GM12878 (cell line): ENCODE measurements around the gene LSAMP. TPM values are rescaled to one million over a fixed set of nuclear protein-coding genes. Genes with fewer than 3 reads are reported as not detected.

Experiments
- ATAC-seq: fragments of 200-7000 bp; cut with Tn5 transposase; 3 replicates; pipeline ENCODE4 v1.9.1; 2020; ENCODE audit warnings: mild to moderate bottlenecking, moderate library complexity
- BruUV-seq: library from RNA; stranded (reverse); fragments of 400-500 nt; replicated peaks from 2 replicates; lab custom pipeline; 2021; lab: Mats Ljungman, UMichigan
- CTCF ChIA-PET: fragments of 300-600 bp; sonication (Branson Sonifier 250); formaldehyde crosslinking; extraction: SDS; loops from one replicate; lab custom pipeline; 2021; ENCODE audit warnings: inconsistent platforms; lab: Yijun Ruan, JAX
- POLR2A ChIA-PET: fragments of 350-600 bp; formaldehyde crosslinking; extraction: SDS; loops from one replicate; lab custom pipeline; 2021; ENCODE audit warnings: inconsistent platforms; lab: Charles Lee
- RAD21 ChIA-PET: fragments of 300-600 bp; sonication (Branson Sonifier 250); formaldehyde crosslinking; loops from one replicate; lab custom pipeline; 2023; ENCODE audit warnings: antibody characterized with exemption; ENCODE audit not compliant: unreplicated experiment; lab: Charles Lee
- SMC1A ChIA-PET: fragments of 300-600 bp; sonication (Branson Sonifier 250); formaldehyde crosslinking; loops from one replicate; lab custom pipeline; 2023; ENCODE audit not compliant: unreplicated experiment, uncharacterized antibody; lab: Charles Lee
- DNase-seq: peaks from one replicate; pipeline ENCODE4 v3.0.0-alpha.2; 2011; ENCODE audit warnings: low read depth, low spot score
- FAIRE-seq: peaks from 3 replicates; lab custom pipeline; 2011; peaks lifted over from hg19 to GRCh38; lab: Jason Lieb, UNC
- H2AFZ ChIP-seq: 2 replicates; pipeline ENCODE4 v1.6.0; 2011; ENCODE audit warnings: low read depth, low read length, control low read depth; ENCODE audit not compliant: control insufficient read depth
- H3K27ac ChIP-seq: 2 replicates; pipeline ENCODE4 v1.5.1; 2011; ENCODE audit warnings: control low read depth; ENCODE audit not compliant: control insufficient read depth, insufficient read depth
- H3K27me3 ChIP-seq, 2 experiments: replicated peaks in 1 of 2; 2 replicates each; pipeline versions ENCODE4 v1.6.0 to v1.6.1; 2011; ENCODE audit warnings: low read length in 1 of 2; ENCODE audit not compliant: control insufficient read depth in 2 of 2, insufficient read depth in 2 of 2
- H3K36me3 ChIP-seq, 2 experiments: 2 replicates each; pipeline ENCODE4 v1.5.1; 2011; ENCODE audit warnings: low read length in 1 of 2; ENCODE audit not compliant: control insufficient read depth in 2 of 2, insufficient read depth in 2 of 2
- H3K4me1 ChIP-seq: 2 replicates; pipeline ENCODE4 v1.6.1; 2011; ENCODE audit warnings: mild to moderate bottlenecking, low read length, moderate library complexity, mixed read lengths; ENCODE audit not compliant: control insufficient read depth, insufficient read depth
- H3K4me2 ChIP-seq: 2 replicates; pipeline ENCODE4 v1.6.0; 2011; ENCODE audit warnings: control low read depth; ENCODE audit not compliant: control insufficient read depth, insufficient read depth
- H3K4me3 ChIP-seq: fragments of 200-600 bp; sonication (generic); 2 replicates; pipeline ENCODE4 v1.5.1; 2016
- H3K79me2 ChIP-seq: 2 replicates; pipeline ENCODE4 v1.6.0; 2011; ENCODE audit warnings: low read length; ENCODE audit not compliant: control insufficient read depth, insufficient read depth
- H3K9ac ChIP-seq: 2 replicates; pipeline ENCODE4 v1.8.0; 2011; ENCODE audit warnings: low read length, control low read depth, mixed read lengths; ENCODE audit not compliant: control insufficient read depth, insufficient read depth
- H3K9me3 ChIP-seq: replicated peaks from 3 replicates; pipeline ENCODE4 v1.5.1; 2011; ENCODE audit warnings: mild to moderate bottlenecking, low read length; ENCODE audit not compliant: control insufficient read depth, insufficient read depth
- H4K20me1 ChIP-seq: 2 replicates; pipeline ENCODE4 v1.6.0; 2011; ENCODE audit not compliant: control insufficient read depth, insufficient read depth
- BHLHE40 ChIP-seq, 2 experiments: fragments of 450-650 bp in 1 of 2; IDR thresholded peaks; 2 replicates each; pipeline ENCODE4 v1.6.1; 2011 to 2017; ENCODE audit warnings: low read depth in 2 of 2, borderline replicate concordance in 1 of 2, improper control_type of control experiment in 1 of 2, low read length in 1 of 2, mild to moderate bottlenecking in 1 of 2
- CREM ChIP-seq: IDR thresholded peaks from 2 replicates; pipeline ENCODE4 v1.6.1; 2014; ENCODE audit warnings: antibody characterized with exemption, low read depth
- E2F4 ChIP-seq: IDR thresholded peaks from 2 replicates; pipeline ENCODE4 v1.6.1; 2012; ENCODE audit warnings: low read depth, low read length, improper control_type of control experiment
- ETV6 ChIP-seq, 2 experiments: fragments of 450-650 bp in 1 of 2; IDR thresholded peaks in 1 of 2; conservative IDR thresholded peaks in 1 of 2; 2 replicates each; pipeline ENCODE4 v1.6.1; 2014; ENCODE audit warnings: antibody characterized with exemption in 1 of 2, borderline replicate concordance in 1 of 2, low read depth in 1 of 2, mild to moderate bottlenecking in 1 of 2, moderate library complexity in 1 of 2
- KLF5 ChIP-seq: fragments of 450-650 bp; IDR thresholded peaks from 2 replicates; pipeline ENCODE4 v1.6.1; 2014; ENCODE audit warnings: mild to moderate bottlenecking; ENCODE audit not compliant: partially characterized antibody
- NFYA ChIP-seq: IDR thresholded peaks from 2 replicates; pipeline ENCODE4 v1.6.1; 2011; ENCODE audit warnings: low read depth, mild to moderate bottlenecking, low read length, improper control_type of control experiment, borderline replicate concordance
- NFYB ChIP-seq: IDR thresholded peaks from 2 replicates; pipeline ENCODE4 v1.6.1; 2011; ENCODE audit warnings: low read depth, mild to moderate bottlenecking, low read length, improper control_type of control experiment, moderate library complexity; ENCODE audit not compliant: insufficient read depth
- NR2C2 ChIP-seq: IDR thresholded peaks from 2 replicates; pipeline ENCODE4 v1.6.1; 2011; ENCODE audit warnings: borderline replicate concordance, low read depth; ENCODE audit not compliant: control insufficient read depth, insufficient read length
- NR2F1 ChIP-seq: fragments of 450-650 bp; conservative IDR thresholded peaks from 2 replicates; pipeline ENCODE4 v1.6.1; 2017; ENCODE audit warnings: mild to moderate bottlenecking
- PAX5 ChIP-seq: IDR thresholded peaks from 2 replicates; pipeline ENCODE4 v1.6.1; 2011; ENCODE audit warnings: low read depth, low read length, borderline replicate concordance
- POU2F2 ChIP-seq: IDR thresholded peaks from 3 replicates; pipeline ENCODE4 v1.6.1; 2011; ENCODE audit warnings: low read depth, mild to moderate bottlenecking, low read length, borderline replicate concordance
- RELB ChIP-seq: fragments of 450-650 bp; IDR thresholded peaks from 2 replicates; pipeline ENCODE4 v1.6.1; 2017; ENCODE audit warnings: low read depth, mild to moderate bottlenecking, moderate library complexity
- SREBF2 ChIP-seq: IDR thresholded peaks from 2 replicates; pipeline ENCODE4 v1.6.1; 2012; ENCODE audit warnings: mild to moderate bottlenecking, low read length
- SUPT20H ChIP-seq: IDR thresholded peaks from 2 replicates; pipeline ENCODE4 v1.6.1; 2011; ENCODE audit warnings: low read depth, mild to moderate bottlenecking, low read length, moderate library complexity, borderline replicate concordance; ENCODE audit not compliant: control insufficient read depth
- TCF12 ChIP-seq: IDR thresholded peaks from 2 replicates; pipeline ENCODE4 v1.6.1; 2011; ENCODE audit warnings: low read depth, mild to moderate bottlenecking, low read length
- TCF3 ChIP-seq: IDR thresholded peaks from 2 replicates; pipeline ENCODE4 v1.6.1; 2012; ENCODE audit warnings: low read depth, mild to moderate bottlenecking, low read length, borderline replicate concordance; ENCODE audit not compliant: insufficient read depth
- TCF7 ChIP-seq: IDR thresholded peaks from 2 replicates; pipeline ENCODE4 v1.6.1; 2014; ENCODE audit warnings: antibody characterized with exemption, borderline replicate concordance
- WRNIP1 ChIP-seq: IDR thresholded peaks from 2 replicates; pipeline ENCODE4 v1.6.1; 2011; ENCODE audit warnings: low read depth, low read length, improper control_type of control experiment, borderline replicate concordance
- WGBS: methylation state at CpG from one replicate; pipeline ENCODE4 v1.1.6; 2016; ENCODE audit warnings: low lambda C conversion rate; ENCODE audit not compliant: insufficient replicate concordance, insufficient coverage; ENCODE audit errors: missing lambda C conversion rate; 5-methylcytosine and 5-hydroxymethylcytosine counted together
- in situ Hi-C: fragments of 300-500 bp; cut with MboI; formaldehyde crosslinking; loops from 9 replicates; pipeline ENCODE4 v1.14.3; 2018; ENCODE audit warnings: mixed read lengths
- intact Hi-C: fragments of 100-400 bp; cut with micrococcal nuclease; formaldehyde crosslinking; loops from one replicate; pipeline ENCODE4 v1.14.2; 2022; ENCODE audit not compliant: unreplicated experiment
- polyA plus RNA-seq, 11 experiments: library from polyadenylated mRNA; depleted of rRNA in 4 of 11; unstranded in 6 of 11; stranded (reverse) in 5 of 11; fragments of >200 nt; fragmentation: Nextera tagmentation in 4 of 11; fragmentation: Illumina TruSeq in 1 of 11; extraction: Ambion mirVana in 4 of 11; extraction: Trizol in 1 of 11; gene quantifications; 1 replicate in 1 of 11; 2 replicates in 10 of 11; pipeline versions ENCODE4 v1.2.1 to v1.2.3, GENCODE V29; 2011 to 2016; ENCODE audit warnings: inconsistent platforms in 2 of 11, missing spikeins in 2 of 11, low read depth in 1 of 11
- total RNA-seq, 4 experiments: library from RNA; depleted of rRNA in 3 of 4; stranded (reverse); fragments of >200 nt in 3 of 4; fragmentation: Illumina TruSeq in 1 of 4; extraction: Trizol in 1 of 4; gene quantifications; 2 replicates each; pipeline versions ENCODE4 v1.2.1 to v1.2.3, GENCODE V29; 2013 to 2021

LSAMP gene
- total and polyA plus RNA-seq, 10 of the 15 experiments (the other 5 are each of a cell fraction or from before 2014, with no cell fraction given), result 2.0 to 12.7 (median 6.5) TPM

- no peak for TF ChIP-seq KLF5
- no peak for TF ChIP-seq POU2F2
- no peak for TF ChIP-seq NFYA
- no peak for TF ChIP-seq SREBF2
- TF ChIP-seq ETV6 (conservative IDR thresholded peaks at IDR 0.05 in 1 of 2, IDR thresholded peaks at IDR 0.05 in 1 of 2; ENCODE audit: borderline replicate concordance in 1 of 2, low read depth in 1 of 2), result no peak
- no peak for TF ChIP-seq PAX5
- no peak for TF ChIP-seq CREM
- TF ChIP-seq TCF7, result no peak
- no peak for TF ChIP-seq TCF12
- no peak for TF ChIP-seq NFYB
Observed at GRCh38 chr3:116155841-116156240, 289.4 kb downstream of the LSAMP start (continued).

- Histone ChIP-seq H3K79me2 (no peaks in the 10 kb centered on the region), H3K27me3 (no peaks in the 10 kb centered on the region), H3K4me2 (no peak overlapping the region), H3K27ac (no peak overlapping the region), H3K36me3 (no peaks in the 10 kb centered on the region), H3K4me3 (no peak overlapping the region), H3K4me1 (no peaks in the 10 kb centered on the region), H4K20me1 (no peaks in the 10 kb centered on the region), H3K9me3 (no peaks in the 10 kb centered on the region), H3K9ac (no peak overlapping the region), H2AFZ (no peak overlapping the region)
- in situ Hi-C loops, result no loop called here
- ChIA-PET SMC1A (interaction anchor here (0.6 to 1.9 kb wide), 10 partner anchors 8 to 729 kb away, joined by 3 to 6 read pairs (median 3); no protein-coding TSS in a partner anchor), RAD21 (no interaction called here), POLR2A (no interaction called here), CTCF (interaction anchor here (0.6 to 1.1 kb wide), 2 partner anchors 96 to 603 kb away, joined by 3 read pairs; no protein-coding TSS in a partner anchor)
- intact Hi-C loops, result no loop called here
- BruUV-seq, result no TSS peak
- 0% methylated on average over 2 of the region's 2 CpGs for WGBS
- DNase-seq (no peak), FAIRE-seq (no peak), ATAC-seq (no peak)
- TF ChIP-seq NR2F1 (no peak), TCF3 (no peak), E2F4 (no peak), RELB (no peak), NR2C2 (no peak), SUPT20H (no peak), BHLHE40 (IDR thresholded peaks at IDR 0.05; ENCODE audit: borderline replicate concordance in 1 of 2, low read depth in 2 of 2, low read length in 1 of 2) (no peak), WRNIP1 (no peak)
Observed at GRCh38 chr3:116154389-116154788, 290.9 kb downstream of the LSAMP start.
